DMS79 (cell line): ENCODE data around the gene NPAS2.

ENCODE experiments used
- DNase-seq: peaks from one replicate; lab custom pipeline; 2025; lab: John Stamatoyannopoulos, UW

Gene NPAS2

GRCh38 chr2:100853909-100854810 lies 34.2 kb downstream of the NPAS2 start:
- DNase-seq = no peak

- no peak for DNase-seq
Measured at GRCh38 chr2:100855084-100855483, 35.1 kb downstream of the NPAS2 start.

GRCh38 chr2:100855606-100856005 lies 35.7 kb downstream of the NPAS2 start:
- DNase-seq = no peak

GRCh38 chr2:100856732-100857131 lies 36.8 kb downstream of the NPAS2 start:
- no peak for DNase-seq

- DNase-seq = no peak
Measured at GRCh38 chr2:100857341-100857740, 37.4 kb downstream of the NPAS2 start.

GRCh38 chr2:100857915-100858314 lies 38.0 kb downstream of the NPAS2 start:
- no peak for DNase-seq

GRCh38 chr2:100859902-100860301 lies 40.0 kb downstream of the NPAS2 start:
- DNase-seq = no peak

- no peak for DNase-seq
Measured at GRCh38 chr2:100861340-100861739, 41.4 kb downstream of the NPAS2 start.

- no peak for DNase-seq
Measured at GRCh38 chr2:100862081-100862480, 42.1 kb downstream of the NPAS2 start.

GRCh38 chr2:100865816-100866460 lies 46.0 kb downstream of the NPAS2 start:
- no peak for DNase-seq

- DNase-seq = no peak
Measured at GRCh38 chr2:100868083-100868482, 48.1 kb downstream of the NPAS2 start.

GRCh38 chr2:100869120-100869519 lies 49.2 kb downstream of the NPAS2 start:
- DNase-seq = no peak

GRCh38 chr2:100870652-100871531 lies 51.0 kb downstream of the NPAS2 start:
- no peak for DNase-seq

GRCh38 chr2:100875516-100876230 lies 55.7 kb downstream of the NPAS2 start:
- no peak for DNase-seq

- no peak for DNase-seq
Measured at GRCh38 chr2:100876231-100876860, 56.4 kb downstream of the NPAS2 start.

GRCh38 chr2:100877555-100877954 lies 57.6 kb downstream of the NPAS2 start:
- no peak for DNase-seq

GRCh38 chr2:100878000-100878791 lies 58.3 kb downstream of the NPAS2 start:
- DNase-seq = no peak

GRCh38 chr2:100879296-100879695 lies 59.4 kb downstream of the NPAS2 start:
- DNase-seq = no peak

- no peak for DNase-seq
Measured at GRCh38 chr2:100880036-100880435, 60.1 kb downstream of the NPAS2 start.

GRCh38 chr2:100880730-100881129 lies 60.8 kb downstream of the NPAS2 start:
- DNase-seq = no peak
